GM19324 (cell line): ENCODE results near the gene WDR20.
"Not testable (repeated sequence)": the region's sequence is repeated elsewhere in the genome, so short reads cannot be mapped to it uniquely, and the experiment has no call there.

Experiments used
- ATAC-seq: cut with Tn5 transposase; IDR thresholded peaks from one replicate; pipeline ENCODE4 v1.9.1; 2021; ENCODE audit warnings: mild to moderate bottlenecking, moderate library complexity; ENCODE audit not compliant: unreplicated experiment, low FRiP score

Gene WDR20

GRCh38 chr14:102139286-102140026 lies at the start of gene WDR20:
WDR20 (plus strand) TSS chr14:102139897; CDS start chr14:102139924, 27 bp downstream.
- ATAC-seq: peak; percentile 96

GRCh38 chr14:102090713-102091112 lies 49.0 kb upstream of the WDR20 start:
- no peak for ATAC-seq

- ATAC-seq: no peak
Observed at GRCh38 chr14:102092806-102093205, 46.9 kb upstream of the WDR20 start.

GRCh38 chr14:102094101-102094500 lies 45.6 kb upstream of the WDR20 start:
- ATAC-seq: no peak

- no peak for ATAC-seq
Observed at GRCh38 chr14:102095231-102095870, 44.3 kb upstream of the WDR20 start.

- ATAC-seq: no peak
Observed at GRCh38 chr14:102095871-102096568, 43.7 kb upstream of the WDR20 start.

- no peak for ATAC-seq
Observed at GRCh38 chr14:102096569-102097188, 43.0 kb upstream of the WDR20 start.

GRCh38 chr14:102097441-102098135 lies 42.1 kb upstream of the WDR20 start:
- ATAC-seq: no peak

GRCh38 chr14:102103062-102103695 lies 36.5 kb upstream of the WDR20 start:
- no peak for ATAC-seq

GRCh38 chr14:102105369-102105768 lies 34.3 kb upstream of the WDR20 start:
- no peak for ATAC-seq

GRCh38 chr14:102109332-102109731 lies 30.4 kb upstream of the WDR20 start:
- not testable (repeated sequence) for ATAC-seq

- ATAC-seq: no peak
Observed at GRCh38 chr14:102111101-102111500, 28.6 kb upstream of the WDR20 start.

GRCh38 chr14:102116361-102117180 lies 23.1 kb upstream of the WDR20 start:
- no peak for ATAC-seq

GRCh38 chr14:102117852-102118251 lies 21.8 kb upstream of the WDR20 start:
- no peak for ATAC-seq

- ATAC-seq: no peak
Observed at GRCh38 chr14:102120888-102121287, 18.8 kb upstream of the WDR20 start.

- ATAC-seq: no peak
Observed at GRCh38 chr14:102121567-102121966, 18.1 kb upstream of the WDR20 start.

GRCh38 chr14:102124419-102124818 lies 15.3 kb upstream of the WDR20 start:
- no peak for ATAC-seq

GRCh38 chr14:102125546-102125945 lies 14.2 kb upstream of the WDR20 start:
- ATAC-seq: no peak

- ATAC-seq: no peak
Observed at GRCh38 chr14:102126807-102127455, 12.8 kb upstream of the WDR20 start.
